IPS-11a (cell line): ENCODE results near the gene NOXO1.

Experiments
- H3K4me3 ChIP-seq: one replicate; pipeline ENCODE4 v1.5.1; 2013; ENCODE audit warnings: low read depth, low read length, control low read depth

NOXO1 gene

GRCh38 chr16:1998360-1998835 lies 17.1 kb upstream of the NOXO1 start:
- H3K4me3 ChIP-seq, result no peak overlapping the region

- no peak overlapping the region for H3K4me3 ChIP-seq
Observed at GRCh38 chr16:1997494-1998359, 16.5 kb upstream of the NOXO1 start.

- no peak overlapping the region for H3K4me3 ChIP-seq
Observed at GRCh38 chr16:1993731-1994131, 12.5 kb upstream of the NOXO1 start.

- no peak overlapping the region for H3K4me3 ChIP-seq
Observed at GRCh38 chr16:1992704-1993317, 11.5 kb upstream of the NOXO1 start.

GRCh38 chr16:1991948-1992703 lies 10.9 kb upstream of the NOXO1 start:
- peak overlapping the region; percentile 8 for H3K4me3 ChIP-seq

- H3K4me3 ChIP-seq, result peak overlapping the region; percentile 8
Observed at GRCh38 chr16:1991588-1991947, 10.3 kb upstream of the NOXO1 start.

- H3K4me3 ChIP-seq, result no peak overlapping the region
Observed at GRCh38 chr16:1991135-1991551, 9.9 kb upstream of the NOXO1 start.

- H3K4me3 ChIP-seq, result peak overlapping the region; percentile 50
Observed at GRCh38 chr16:1990351-1991134, 9.3 kb upstream of the NOXO1 start.

- H3K4me3 ChIP-seq, result peak overlapping the region; percentile 56
Observed at GRCh38 chr16:1990101-1990350, 8.8 kb upstream of the NOXO1 start.

- H3K4me3 ChIP-seq, result peak within 1 kb of the TSS; percentile 56
Observed at GRCh38 chr16:1989209-1990100, 8.2 kb upstream of the NOXO1 start, which contains the start of gene SYNGR3. Gene SYNGR3, plus strand, starts transcription at chr16:1989970. Its CDS starts 133 bp downstream, at chr16:1990103.

GRCh38 chr16:1987198-1987597 lies 5.9 kb upstream of the NOXO1 start:
- H3K4me3 ChIP-seq, result no peak overlapping the region

- no peak overlapping the region for H3K4me3 ChIP-seq
Observed at GRCh38 chr16:1985466-1986150, 4.3 kb upstream of the NOXO1 start.

- peak overlapping the region; percentile 74 for H3K4me3 ChIP-seq
Observed at GRCh38 chr16:1984347-1985225, 3.3 kb upstream of the NOXO1 start.

GRCh38 chr16:1983544-1984346 lies 2.5 kb upstream of the NOXO1 start, which contains the start of gene GFER:
Gene GFER, plus strand, starts transcription at chr16:1984193. Its CDS starts 26 bp downstream, at chr16:1984219.
- peak within 1 kb of the TSS; percentile 74 for H3K4me3 ChIP-seq

GRCh38 chr16:1982991-1983543 lies 1.8 kb upstream of the NOXO1 start:
- peak overlapping the region; percentile 74 for H3K4me3 ChIP-seq

GRCh38 chr16:1982013-1982433 lies 754 bp upstream of the NOXO1 start:
- H3K4me3 ChIP-seq, result no peak overlapping the region

GRCh38 chr16:1980770-1981087 lies 540 bp downstream of the NOXO1 start:
- no peak overlapping the region for H3K4me3 ChIP-seq
